A549 treated with AZD9567 at 1 μM for 4 hours (cell line): ENCODE data around the gene COL8A2. TPM values are rescaled to one million over a fixed set of nuclear protein-coding genes. Genes with fewer than 3 reads are reported as not detected.

Experiments used
- total RNA-seq: library from RNA; stranded (reverse); fragments of 200-300 nt; extraction: Qiagen RNA extraction; gene quantifications from 5 replicates; pipeline ENCODE4 v1.2.3, GENCODE V29; 2022; ENCODE audit not compliant: insufficient read depth

COL8A2 gene
- total RNA-seq: 0.05 to 0.14 TPM (median 0.12 TPM) in 4 of 5 replicates, not detected in the other

GRCh38 chr1:36125129-36125991 is at the start of gene COL8A2:
Gene COL8A2, minus strand, starts transcription at chr1:36125222. Its CDS starts 24,980 bp downstream, at chr1:36100242.

GRCh38 chr1:36155408-36156328 is 30.6 kb upstream of the COL8A2 start, which contains the start of gene MAP7D1:
Gene MAP7D1, plus strand, starts transcription at chr1:36156160. Its CDS starts 258 bp downstream, at chr1:36156418.

GRCh38 chr1:36149237-36149972 is 24.4 kb upstream of the COL8A2 start, which contains the start of gene TRAPPC3:
Gene TRAPPC3, minus strand, starts transcription at chr1:36149486. Its CDS starts 108 bp downstream, at chr1:36149378.

GRCh38 chr1:36088577-36089392 is 36.2 kb downstream of the COL8A2 start, which contains the start of gene ADPRS:
Gene ADPRS, plus strand, starts transcription at chr1:36088892. Its CDS starts 13 bp downstream, at chr1:36088905.

GRCh38 chr1:36083635-36084496 is 41.2 kb downstream of the COL8A2 start, which contains the start of gene TEKT2:
Gene TEKT2, plus strand, starts transcription at chr1:36084094. Its CDS starts 828 bp downstream, at chr1:36084922.

Other genes with a start within 250 kb of the COL8A2 start
- 3.0 to 4.4 TPM (median 4.3 TPM) in 5 replicates for gene AGO1, start 242.0 kb downstream of the COL8A2 start, total RNA-seq
- gene AGO3, start 194.1 kb downstream of the COL8A2 start, total RNA-seq: 6.5 to 9.1 TPM (median 8.4 TPM) in 5 replicates
- 0.09 TPM in 1 of 5 replicates, not detected in the others for gene TEKT2, start 41.1 kb downstream of the COL8A2 start, total RNA-seq
- 29.2 to 35.5 TPM (median 33.0 TPM) in 5 replicates for gene ADPRS, start 36.3 kb downstream of the COL8A2 start, total RNA-seq
- gene TRAPPC3, start 24.3 kb upstream of the COL8A2 start, total RNA-seq: 78.7 to 85.3 TPM (median 79.5 TPM) in 5 replicates
- gene MAP7D1, start 30.9 kb upstream of the COL8A2 start, total RNA-seq: 145 to 193 TPM (median 186 TPM) in 5 replicates
- 66.5 to 82.2 TPM (median 70.8 TPM) in 5 replicates for gene THRAP3, start 99.2 kb upstream of the COL8A2 start, total RNA-seq
- gene SH3D21, start 181.1 kb upstream of the COL8A2 start, total RNA-seq: 1.6 to 3.3 TPM (median 2.6 TPM) in 5 replicates
- 4.7 to 23.5 TPM (median 19.8 TPM) in 5 replicates for gene EVA1B, start 198.4 kb upstream of the COL8A2 start, total RNA-seq